HAP-1 (cell line): Measurements from ENCODE around the gene LCLAT1.
"Not testable (repeated sequence)": the region's sequence is repeated elsewhere in the genome, so short reads cannot be mapped to it uniquely, and the experiment has no call there.

Experiments
- DNase-seq, 2 experiments: peaks; one replicate each; pipeline ENCODE4 v3.0.0-alpha.2; 2016 to 2020; ENCODE audit warnings: low spot score in 2 of 2
- H3K27me3 ChIP-seq: fragments of 250-450 bp; sonication (Bioruptor Pico); 2 replicates; pipeline ENCODE4 v1.5.1; 2020; ENCODE audit warnings: low read depth, mild to moderate bottlenecking, moderate library complexity
- H3K36me3 ChIP-seq: fragments of 250-450 bp; sonication (Bioruptor Pico); replicated peaks from 2 replicates; pipeline ENCODE4 v1.5.1; 2020; ENCODE audit warnings: mild to moderate bottlenecking
- H3K4me1 ChIP-seq: fragments of 250-450 bp; sonication (Bioruptor Pico); 2 replicates; pipeline ENCODE4 v1.5.1; 2020; ENCODE audit warnings: mild to moderate bottlenecking
- H3K4me3 ChIP-seq: fragments of 250-450 bp; sonication (Bioruptor Pico); 2 replicates; pipeline ENCODE4 v1.5.1; 2020; ENCODE audit warnings: mild to moderate bottlenecking, moderate library complexity
- H3K9me3 ChIP-seq: fragments of 250-450 bp; sonication (Bioruptor Pico); 2 replicates; pipeline ENCODE4 v1.5.1; 2020; ENCODE audit warnings: mild to moderate bottlenecking, moderate library complexity
- in situ Hi-C: fragments of 300-500 bp; cut with MboI; formaldehyde crosslinking; loops from 3 replicates; pipeline ENCODE4 v1.14.3; 2020; ENCODE audit warnings: low sequenced_read_pairs, inconsistent platforms, mixed read lengths

The LCLAT1 gene

GRCh38 chr2:30453498-30453897 lies 6.5 kb downstream of the LCLAT1 start:
- no peak for DNase-seq
- Histone ChIP-seq H3K4me1 (peaks cover 41% of the 10 kb centered on the region), H3K27me3 (no peaks in the 10 kb centered on the region), H3K4me3 (no peak overlapping the region), H3K36me3 (no peaks in the 10 kb centered on the region), H3K9me3 (no peaks in the 10 kb centered on the region)
- in situ Hi-C loops: no loop called here

- Histone ChIP-seq H3K4me3 (no peak overlapping the region), H3K4me1 (peaks cover 49% of the 10 kb centered on the region), H3K27me3 (no peaks in the 10 kb centered on the region), H3K36me3 (no peaks in the 10 kb centered on the region), H3K9me3 (no peaks in the 10 kb centered on the region)
- in situ Hi-C loops: no loop called here
- DNase-seq: no peak
These were observed 7.5 kb downstream of the LCLAT1 start for GRCh38 chr2:30454571-30454970.

DNA sequence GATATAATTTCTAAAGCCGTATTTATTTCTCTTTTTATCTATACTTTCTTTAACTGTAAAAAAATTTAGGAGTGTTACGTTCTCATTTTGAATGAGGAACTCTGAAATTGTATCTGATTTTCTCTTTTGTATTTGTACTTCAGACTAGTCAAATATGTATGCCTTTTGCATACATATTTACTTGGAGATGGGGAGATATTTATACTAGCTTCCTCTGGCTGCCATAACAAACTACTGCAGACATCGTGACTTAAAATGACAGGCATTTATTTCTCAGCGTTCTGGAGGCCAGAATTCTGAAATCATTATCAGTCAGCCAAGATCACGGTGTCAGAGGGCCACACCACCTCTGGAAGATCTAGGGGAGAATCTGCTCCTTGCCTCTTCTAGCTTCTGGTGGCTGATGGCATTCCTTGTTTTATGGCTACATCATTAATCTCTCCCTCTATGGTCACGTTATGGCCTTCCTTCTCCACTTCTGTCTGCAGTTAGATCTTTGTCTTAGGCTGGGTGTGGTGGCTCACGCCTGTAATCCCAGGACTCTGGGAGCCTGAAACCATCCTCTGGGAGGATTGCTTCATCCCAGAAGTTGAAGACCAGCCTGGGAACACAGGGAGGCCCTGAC lies 8.2 kb downstream of the LCLAT1 start:
- no peaks in the 10 kb centered on the region for H3K27me3 ChIP-seq
- no peaks in the 10 kb centered on the region for H3K36me3 ChIP-seq
- peaks cover 56% of the 10 kb centered on the region for H3K4me1 ChIP-seq
- peak in 1 of 2 experiments; percentile 32 for DNase-seq
- no peaks in the 10 kb centered on the region for H3K9me3 ChIP-seq
- no peak overlapping the region for H3K4me3 ChIP-seq
- in situ Hi-C loops: no loop called here

DNA sequence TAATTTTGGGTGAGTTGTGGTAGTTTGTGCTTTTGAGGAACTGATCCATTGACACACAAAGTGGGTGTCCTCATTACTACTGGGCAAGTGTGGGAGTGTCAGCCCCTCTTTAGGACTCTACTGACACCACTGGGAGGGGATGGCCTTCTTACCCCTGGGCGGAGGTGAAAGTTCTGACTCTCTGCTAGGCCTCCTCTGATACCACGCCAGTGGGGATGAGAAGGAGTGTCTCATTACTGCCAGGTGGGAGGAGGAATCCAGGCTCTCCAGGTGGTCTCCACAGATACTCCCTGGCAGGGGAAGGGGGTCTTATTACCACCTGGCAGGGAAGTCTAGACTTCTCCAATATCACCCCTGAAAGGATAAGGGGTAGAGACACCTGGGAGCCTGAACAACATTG lies 9.1 kb downstream of the LCLAT1 start:
- in situ Hi-C loops: no loop called here
- Histone ChIP-seq H3K4me3 (no peak overlapping the region), H3K9me3 (no peaks in the 10 kb centered on the region), H3K27me3 (no peaks in the 10 kb centered on the region), H3K36me3 (no peaks in the 10 kb centered on the region), H3K4me1 (peaks cover 58% of the 10 kb centered on the region)
- DNase-seq: no peak

DNA sequence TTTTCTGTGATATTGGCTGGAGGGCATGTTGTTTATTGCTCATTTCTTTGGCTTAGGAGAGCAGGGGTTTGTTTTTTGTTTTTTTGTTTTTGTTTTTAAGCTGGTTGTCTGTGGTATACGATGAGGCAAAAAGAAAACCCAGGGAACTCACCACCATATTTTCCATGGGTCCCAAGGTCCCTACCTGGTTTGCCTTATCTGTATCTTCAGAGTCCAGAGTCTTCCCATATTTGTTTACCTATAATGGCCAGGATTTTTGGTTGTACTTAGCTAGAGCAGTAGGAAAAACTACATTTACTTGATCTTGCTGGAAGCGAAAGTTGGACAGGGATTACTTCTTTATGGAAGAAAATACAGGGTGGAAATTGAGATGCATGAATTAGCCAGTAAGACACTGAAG lies 9.5 kb downstream of the LCLAT1 start:
- DNase-seq: no peak
- H3K9me3 ChIP-seq: no peaks in the 10 kb centered on the region
- in situ Hi-C loops: no loop called here
- H3K36me3 ChIP-seq: no peaks in the 10 kb centered on the region
- H3K4me3 ChIP-seq: no peak overlapping the region
- H3K27me3 ChIP-seq: no peaks in the 10 kb centered on the region
- peaks cover 58% of the 10 kb centered on the region for H3K4me1 ChIP-seq

GRCh38 chr2:30457296-30457695 lies 10.2 kb downstream of the LCLAT1 start:
- Histone ChIP-seq H3K27me3 (no peaks in the 10 kb centered on the region), H3K4me3 (no peak overlapping the region), H3K36me3 (no peaks in the 10 kb centered on the region), H3K4me1 (peaks cover 60% of the 10 kb centered on the region), H3K9me3 (no peaks in the 10 kb centered on the region)
- in situ Hi-C loops: no loop called here
- peak; percentile 52 to 97 for DNase-seq

DNA sequence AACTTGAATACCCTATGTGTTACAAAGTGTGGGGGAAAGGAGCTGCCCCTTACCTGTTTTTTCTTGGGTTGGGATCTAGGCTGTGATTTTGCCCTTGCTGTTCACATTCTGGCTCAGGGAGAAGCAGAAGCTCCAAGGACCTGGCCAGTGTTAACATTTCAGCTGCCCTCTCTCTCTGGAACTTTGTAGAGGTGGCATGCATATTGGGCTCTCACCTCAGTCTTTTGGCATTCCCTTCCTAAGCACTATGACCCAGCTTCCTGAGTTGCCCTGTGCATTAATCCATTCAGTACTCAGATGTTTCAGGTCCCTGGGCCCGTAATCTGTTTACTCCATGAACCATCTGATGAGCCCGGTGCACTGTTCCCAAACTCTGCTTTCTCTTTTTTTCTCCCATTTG lies 12.1 kb downstream of the LCLAT1 start:
- peaks cover 73% of the 10 kb centered on the region for H3K4me1 ChIP-seq
- in situ Hi-C loops: no loop called here
- DNase-seq: no peak
- no peaks in the 10 kb centered on the region for H3K27me3 ChIP-seq
- no peak overlapping the region for H3K4me3 ChIP-seq
- H3K9me3 ChIP-seq: no peaks in the 10 kb centered on the region
- H3K36me3 ChIP-seq: no peaks in the 10 kb centered on the region

DNA sequence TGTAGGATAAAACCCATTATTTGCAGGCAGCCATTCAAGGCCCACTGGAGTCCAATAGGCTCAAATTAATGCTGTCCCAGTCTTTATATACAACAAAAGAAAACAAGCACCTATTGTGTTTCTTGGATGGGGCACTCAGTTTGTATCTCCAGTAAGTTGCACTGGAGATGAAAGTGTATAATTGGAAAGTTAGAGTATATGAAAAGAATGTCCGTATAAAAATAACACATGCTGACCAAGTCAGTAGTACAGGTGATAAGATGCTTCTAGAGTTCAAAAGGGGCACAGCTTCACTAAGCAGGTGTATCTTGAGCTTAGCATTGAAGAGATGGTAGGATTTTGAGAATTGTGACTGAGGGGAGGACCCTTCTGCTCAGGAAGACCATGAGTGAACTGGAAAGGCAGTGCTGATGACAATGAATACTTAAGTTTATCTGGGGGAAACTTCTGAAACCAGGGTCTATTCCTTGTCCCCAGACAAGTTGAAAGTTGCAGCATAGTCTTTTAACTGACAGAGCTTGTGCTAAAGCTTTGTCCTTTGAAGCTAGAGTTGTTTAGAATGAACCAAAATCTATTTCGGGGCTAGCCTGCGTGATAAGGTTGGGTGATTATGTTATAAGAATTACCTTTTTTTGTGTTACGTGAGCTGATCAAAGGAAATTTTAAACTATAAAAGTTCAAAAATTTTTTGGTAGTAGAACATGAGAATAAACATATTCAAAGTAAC lies 15.2 kb downstream of the LCLAT1 start:
- Histone ChIP-seq H3K36me3 (no peaks in the 10 kb centered on the region), H3K4me3 (no peak overlapping the region)
- in situ Hi-C loops: no loop called here

GRCh38 chr2:30463535-30463934 lies 16.5 kb downstream of the LCLAT1 start:
- 0 out of 2 replicates have a peak, but pooled peaks cover 3% of the 10 kb centered on the region for H3K9me3 ChIP-seq
- H3K36me3 ChIP-seq: no peaks in the 10 kb centered on the region
- H3K4me1 ChIP-seq: peaks cover 57% of the 10 kb centered on the region
- DNase-seq: peak in 1 of 2 experiments; percentile 83
- no peak overlapping the region for H3K4me3 ChIP-seq
- no peaks in the 10 kb centered on the region for H3K27me3 ChIP-seq
- in situ Hi-C loops: no loop called here

More for the DNA sequence above, 15.2 kb downstream of the LCLAT1 start:
- Histone ChIP-seq H3K27me3 (no peaks in the 10 kb centered on the region), H3K9me3 (0 out of 2 replicates have a peak, but pooled peaks cover under 1% of the 10 kb centered on the region), H3K4me1 (peaks cover 67% of the 10 kb centered on the region)
- no peak for DNase-seq

DNA sequence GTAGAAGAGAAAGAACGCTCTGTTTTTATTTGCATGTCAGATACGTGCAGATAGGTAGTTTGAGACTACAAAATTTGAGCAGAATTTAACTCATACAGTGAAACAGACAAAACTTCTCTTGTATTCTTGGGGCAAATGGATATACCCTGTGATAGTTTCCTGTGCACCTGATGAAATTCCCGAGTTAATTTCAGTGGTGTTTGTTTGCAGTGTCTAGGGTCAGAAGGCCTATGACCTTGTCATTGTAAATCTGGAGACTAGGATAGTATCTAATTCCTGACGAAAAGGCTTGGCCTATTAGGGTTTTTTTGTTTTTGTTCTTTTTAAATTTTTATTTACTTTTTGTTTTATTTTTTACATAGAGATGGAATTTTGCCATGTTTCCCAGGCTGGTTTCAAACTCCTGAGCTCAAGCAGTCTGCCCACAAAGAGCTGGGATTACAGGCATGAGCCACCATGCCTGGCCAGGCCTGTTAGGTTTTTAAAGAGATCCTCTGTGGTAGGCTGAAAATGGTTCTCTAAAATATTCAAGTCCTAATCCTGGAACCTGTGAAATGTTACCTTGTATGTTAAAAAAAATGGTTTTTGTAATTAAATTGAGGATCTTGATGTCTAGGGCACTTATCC lies 17.6 kb downstream of the LCLAT1 start:
- Histone ChIP-seq H3K9me3 (0 out of 2 replicates have a peak, but pooled peaks cover 3% of the 10 kb centered on the region), H3K4me1 (peaks cover 50% of the 10 kb centered on the region), H3K27me3 (no peaks in the 10 kb centered on the region), H3K4me3 (no peak overlapping the region), H3K36me3 (no peaks in the 10 kb centered on the region)
- in situ Hi-C loops: no loop called here
- DNase-seq: no peak

DNA sequence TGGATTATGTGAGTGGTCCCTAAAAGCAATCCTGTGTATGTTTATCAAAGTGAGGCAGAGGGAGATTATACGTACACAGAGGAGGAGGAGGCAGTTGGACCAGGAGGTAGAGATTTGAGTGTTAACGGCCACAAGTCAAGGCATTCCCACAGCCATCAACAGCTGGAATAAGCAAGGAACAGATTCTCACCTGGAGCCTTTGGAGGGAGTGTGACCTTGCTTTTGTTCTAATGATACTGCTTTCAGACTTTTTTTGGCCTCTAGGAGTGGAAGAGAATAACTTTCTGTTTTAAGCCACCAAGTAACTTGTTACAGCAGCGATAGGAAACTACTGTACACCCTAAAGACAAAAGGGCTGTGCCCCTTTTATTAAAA lies 18.1 kb downstream of the LCLAT1 start:
- peak in 1 of 2 experiments; percentile 42 for DNase-seq
- H3K4me1 ChIP-seq: peaks cover 45% of the 10 kb centered on the region
- H3K4me3 ChIP-seq: no peak overlapping the region
- in situ Hi-C loops: no loop called here
- H3K36me3 ChIP-seq: no peaks in the 10 kb centered on the region
- H3K9me3 ChIP-seq: peaks cover 3% of the 10 kb centered on the region; the same call in 1 of the 2 replicates
- H3K27me3 ChIP-seq: no peaks in the 10 kb centered on the region

DNA sequence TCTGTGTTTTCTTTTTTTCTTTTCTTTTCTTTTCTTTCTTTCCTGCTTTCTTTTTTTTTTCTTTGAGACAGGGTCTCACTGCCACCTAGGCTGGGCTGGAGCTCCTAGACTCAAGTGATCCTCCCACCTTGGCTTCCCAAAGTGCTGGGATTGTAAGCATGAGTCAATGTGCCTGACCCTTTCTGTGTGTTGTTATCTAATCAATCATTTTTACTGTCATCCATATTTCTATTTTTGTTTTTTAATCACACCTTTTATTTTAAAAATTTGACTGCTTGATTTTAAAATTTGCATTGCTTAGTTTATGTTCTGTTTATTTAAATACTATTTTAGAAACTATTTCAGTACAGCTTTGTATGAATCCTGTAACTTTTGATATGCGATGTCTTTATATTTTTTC lies 19.2 kb downstream of the LCLAT1 start:
- in situ Hi-C loops: no loop called here

DNA sequence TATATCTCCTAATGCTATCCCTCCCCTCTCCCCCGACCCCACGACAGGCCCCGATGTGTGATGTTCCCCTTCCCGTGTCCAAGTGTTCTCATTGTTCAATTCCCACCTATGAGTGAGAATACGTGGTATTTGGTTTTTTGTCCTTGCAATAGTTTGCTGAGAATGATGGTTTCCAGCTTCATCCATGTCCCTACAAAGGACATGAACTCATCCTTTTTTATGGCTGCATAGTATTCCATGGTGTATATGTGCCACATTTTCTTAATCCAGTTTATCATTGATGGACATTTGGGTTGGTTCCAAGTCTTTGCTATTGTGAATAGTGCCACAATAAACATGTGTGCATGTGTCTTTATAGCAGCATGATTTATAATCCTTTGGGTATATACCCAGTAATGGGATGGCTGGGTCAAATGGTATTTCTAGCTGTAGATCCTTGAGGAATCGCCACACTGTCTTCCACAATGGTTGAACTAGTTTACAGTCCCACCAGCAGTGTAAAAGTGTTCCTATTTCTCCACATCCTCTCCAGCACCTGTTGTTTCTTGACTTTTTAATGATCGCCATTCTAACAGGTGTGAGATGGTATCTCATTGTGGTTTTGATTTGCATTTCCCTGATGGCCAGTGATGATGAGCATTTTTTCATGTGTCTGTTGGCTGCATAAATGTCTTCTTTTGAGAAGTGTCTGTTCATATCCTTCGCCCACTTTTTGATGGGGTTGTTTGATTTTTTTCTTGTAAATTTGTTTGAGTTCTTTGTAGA lies 20.2 kb downstream of the LCLAT1 start:
- H3K4me1 ChIP-seq: peaks cover 40% of the 10 kb centered on the region
- H3K27me3 ChIP-seq, in situ Hi-C loops, H3K36me3 ChIP-seq, DNase-seq, H3K4me3 ChIP-seq, H3K9me3 ChIP-seq: not testable (repeated sequence)

More for the DNA sequence above, 19.2 kb downstream of the LCLAT1 start:
- no peak overlapping the region for H3K4me3 ChIP-seq
- peaks cover 42% of the 10 kb centered on the region for H3K4me1 ChIP-seq
- H3K27me3 ChIP-seq: no peaks in the 10 kb centered on the region
- no peaks in the 10 kb centered on the region for H3K36me3 ChIP-seq
- peaks cover 3% of the 10 kb centered on the region; the same call in 1 of the 2 replicates for H3K9me3 ChIP-seq
- DNase-seq: no peak
